GM10248 (cell line): ENCODE results near the gene DLD.

Experiments used
- CTCF ChIA-PET: fragments of 300-600 bp; sonication (Branson Sonifier 250); formaldehyde crosslinking; extraction: SDS; loops from one replicate; lab custom pipeline; 2021; ENCODE audit warnings: antibody characterized with exemption; lab: Yijun Ruan, JAX
- POLR2A ChIA-PET: fragments of 350-650 bp; sonication (Branson Sonifier 250); formaldehyde crosslinking; extraction: SDS; loops from one replicate; lab custom pipeline; 2020; ENCODE audit warnings: antibody characterized with exemption; lab: Yijun Ruan, JAX
- DNase-seq: peaks from one replicate; pipeline ENCODE4 v3.0.0; 2012; ENCODE audit errors: extremely low spot score
- CTCF ChIP-seq: IDR thresholded peaks from 2 replicates; pipeline ENCODE4 v1.5.1; 2012; ENCODE audit warnings: mild to moderate bottlenecking, low read depth; ENCODE audit errors: extremely low read depth, missing control alignments, control extremely low read depth

Gene DLD

GRCh38 chr7:107969856-107970255 is 78.9 kb downstream of the DLD start:
- DNase-seq: no peak
- no peak for TF ChIP-seq CTCF
- POLR2A ChIA-PET: no interaction called here
- CTCF ChIA-PET: no interaction called here
